22Rv1 (cell line): ENCODE measurements around the gene CCNC.

ENCODE experiments used
- ZFX ChIP-seq: fragments of 450-650 bp; IDR thresholded peaks from 2 replicates; pipeline ENCODE4 v1.6.1; 2017; ENCODE audit warnings: antibody characterized with exemption, borderline replicate concordance
- TF ChIP-seq, protein P1 (sequence below): fragments of 450-650 bp; IDR thresholded peaks from 2 replicates; pipeline ENCODE4 v1.5.1; 2017; ENCODE audit warnings: mild to moderate bottlenecking

DNA sequence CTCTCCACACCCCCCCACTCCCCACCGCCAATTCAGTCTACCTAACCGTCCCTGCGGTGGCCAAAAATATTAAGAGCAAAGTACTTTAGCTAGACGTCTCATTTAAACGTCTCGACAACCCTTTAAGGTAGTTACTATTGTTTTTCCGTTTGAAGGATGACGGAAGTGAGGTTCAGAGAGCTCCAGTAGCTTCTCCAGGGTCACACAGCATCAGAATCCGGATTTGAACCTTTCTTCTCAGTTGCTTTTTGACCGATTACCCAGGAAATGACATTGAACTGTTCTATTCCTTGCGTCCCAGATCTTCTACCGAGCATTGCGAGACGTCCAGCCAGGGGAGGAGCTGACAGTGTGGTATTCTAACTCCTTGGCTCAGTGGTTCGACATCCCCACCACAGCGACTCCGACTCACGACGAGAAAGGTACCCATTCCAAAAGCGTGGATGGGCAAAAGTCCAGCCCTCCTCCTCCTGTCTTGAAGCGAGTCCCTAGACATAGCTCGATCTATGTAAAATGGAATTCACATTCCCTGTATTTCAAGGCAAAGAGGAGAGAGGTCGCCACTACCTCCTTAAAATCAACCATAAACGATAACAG, 40.5 kb upstream of the CCNC start:
- TF ChIP-seq, protein P1, sequence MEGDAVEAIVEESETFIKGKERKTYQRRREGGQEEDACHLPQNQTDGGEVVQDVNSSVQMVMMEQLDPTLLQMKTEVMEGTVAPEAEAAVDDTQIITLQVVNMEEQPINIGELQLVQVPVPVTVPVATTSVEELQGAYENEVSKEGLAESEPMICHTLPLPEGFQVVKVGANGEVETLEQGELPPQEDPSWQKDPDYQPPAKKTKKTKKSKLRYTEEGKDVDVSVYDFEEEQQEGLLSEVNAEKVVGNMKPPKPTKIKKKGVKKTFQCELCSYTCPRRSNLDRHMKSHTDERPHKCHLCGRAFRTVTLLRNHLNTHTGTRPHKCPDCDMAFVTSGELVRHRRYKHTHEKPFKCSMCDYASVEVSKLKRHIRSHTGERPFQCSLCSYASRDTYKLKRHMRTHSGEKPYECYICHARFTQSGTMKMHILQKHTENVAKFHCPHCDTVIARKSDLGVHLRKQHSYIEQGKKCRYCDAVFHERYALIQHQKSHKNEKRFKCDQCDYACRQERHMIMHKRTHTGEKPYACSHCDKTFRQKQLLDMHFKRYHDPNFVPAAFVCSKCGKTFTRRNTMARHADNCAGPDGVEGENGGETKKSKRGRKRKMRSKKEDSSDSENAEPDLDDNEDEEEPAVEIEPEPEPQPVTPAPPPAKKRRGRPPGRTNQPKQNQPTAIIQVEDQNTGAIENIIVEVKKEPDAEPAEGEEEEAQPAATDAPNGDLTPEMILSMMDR = no peak
- no peak for TF ChIP-seq ZFX
